NB4 (cell line): Measurements from ENCODE around the gene DYSF.

Source experiments
- DNase-seq: peaks from one replicate; pipeline ENCODE4 v3.0.0; 2010; ENCODE audit warnings: low read depth
- H3K4me3 ChIP-seq: one replicate; pipeline ENCODE4 v1.5.1; 2011; ENCODE audit warnings: mild to moderate bottlenecking, low read depth, low read length, moderate library complexity
- CTCF ChIP-seq: IDR thresholded peaks from one replicate; pipeline ENCODE4 v1.5.1; 2012; ENCODE audit warnings: low read depth, low read length
- MAX ChIP-seq: IDR thresholded peaks from 2 replicates; pipeline ENCODE4 v1.6.1; 2011; ENCODE audit warnings: low read depth, low read length
- MYC ChIP-seq: IDR thresholded peaks from 2 replicates; pipeline ENCODE4 v1.6.1; 2011; ENCODE audit warnings: low read depth, low read length
- POLR2A ChIP-seq: IDR thresholded peaks from 2 replicates; pipeline ENCODE4 v1.6.1; 2011; ENCODE audit warnings: mild to moderate bottlenecking; ENCODE audit not compliant: insufficient read length; ENCODE audit errors: extremely low read depth

DYSF gene

GRCh38 chr2:71727562-71727961 lies 274.2 kb downstream of the DYSF start:
- peak; percentile 13 for DNase-seq
- no peak overlapping the region for H3K4me3 ChIP-seq
- no peak for TF ChIP-seq POLR2A
- no peak for TF ChIP-seq MYC
- TF ChIP-seq CTCF: no peak
- TF ChIP-seq MAX: no peak

GRCh38 chr2:71728036-71728435 lies 274.7 kb downstream of the DYSF start:
- no peak for TF ChIP-seq CTCF
- TF ChIP-seq MYC: no peak
- no peak for TF ChIP-seq MAX
- no peak for TF ChIP-seq POLR2A
- DNase-seq: no peak
- H3K4me3 ChIP-seq: no peak overlapping the region

GRCh38 chr2:71730785-71731383 lies 277.5 kb downstream of the DYSF start:
- no peak overlapping the region for H3K4me3 ChIP-seq
- TF ChIP-seq CTCF: no peak
- TF ChIP-seq MAX: no peak
- no peak for TF ChIP-seq MYC
- TF ChIP-seq POLR2A: no peak
- no peak for DNase-seq

- DNase-seq: no peak
- TF ChIP-seq POLR2A (no peak), CTCF (no peak), MAX (no peak), MYC (no peak)
- no peak overlapping the region for H3K4me3 ChIP-seq
These were observed 281.3 kb downstream of the DYSF start for GRCh38 chr2:71734620-71735019.

- TF ChIP-seq MAX: no peak
- TF ChIP-seq POLR2A: no peak
- no peak for TF ChIP-seq MYC
- TF ChIP-seq CTCF: no peak
These were observed 282.3 kb downstream of the DYSF start for GRCh38 chr2:71735676-71736075.

More at GRCh38 chr2:71735676-71736075, 282.3 kb downstream of the DYSF start:
- DNase-seq: no peak
- no peak overlapping the region for H3K4me3 ChIP-seq
